Osteoblast (primary cell): ENCODE measurements around the gene C22orf31. TPM values are rescaled to one million over a fixed set of nuclear protein-coding genes. Genes with fewer than 3 reads are reported as not detected.

Source experiments
- DNase-seq: peaks from one replicate; pipeline ENCODE4 v3.0.0; 2011; ENCODE audit warnings: low spot score, mixed read lengths; ENCODE audit not compliant: insufficient read length; ENCODE audit errors: missing footprints
- H2AFZ ChIP-seq: 2 replicates; pipeline ENCODE4 v1.6.0; 2011; ENCODE audit warnings: mild to moderate bottlenecking, low read length
- H3K27ac ChIP-seq: 2 replicates; pipeline ENCODE4 v1.5.1; 2011; ENCODE audit warnings: mild to moderate bottlenecking, low read depth, low read length, moderate library complexity
- H3K27me3 ChIP-seq: 2 replicates; pipeline ENCODE4 v1.6.0; 2012; ENCODE audit warnings: mild to moderate bottlenecking, control low read depth, inconsistent platforms, low read length, moderate library complexity; ENCODE audit not compliant: insufficient read depth
- H3K36me3 ChIP-seq: 2 replicates; pipeline ENCODE4 v1.5.1; 2011; ENCODE audit warnings: mild to moderate bottlenecking, low read length, control low read depth, moderate library complexity; ENCODE audit not compliant: insufficient read depth
- H3K4me1 ChIP-seq: 2 replicates; pipeline ENCODE4 v1.5.1; 2011; ENCODE audit warnings: mild to moderate bottlenecking, low read length, control low read depth, moderate library complexity; ENCODE audit not compliant: insufficient read depth
- H3K4me2 ChIP-seq: 2 replicates; pipeline ENCODE4 v1.6.0; 2011; ENCODE audit warnings: mild to moderate bottlenecking, low read length; ENCODE audit not compliant: insufficient read depth
- H3K4me3 ChIP-seq: fragments of 200-600 bp; sonication (generic); 3 replicates; pipeline ENCODE4 v1.5.1; 2012; ENCODE audit warnings: mild to moderate bottlenecking, low read length, inconsistent platforms; ENCODE audit not compliant: insufficient read depth
- H3K79me2 ChIP-seq: 2 replicates; pipeline ENCODE4 v1.6.0; 2012; ENCODE audit warnings: mild to moderate bottlenecking, low read length, control low read depth, inconsistent platforms; ENCODE audit not compliant: insufficient read depth
- H3K9me3 ChIP-seq: 2 replicates; pipeline ENCODE4 v1.5.1; 2011; ENCODE audit warnings: low read depth, low read length, control low read depth
- H4K20me1 ChIP-seq: 2 replicates; pipeline ENCODE4 v1.6.0; 2012; ENCODE audit warnings: mild to moderate bottlenecking, low read length, control low read depth; ENCODE audit not compliant: insufficient read depth
- total RNA-seq: library from RNA; depleted of rRNA; stranded (reverse); fragments of >200 nt; gene quantifications from 2 replicates; pipeline ENCODE4 v1.2.3, GENCODE V29; 2012
- TF ChIP-seq, protein P1 (sequence below): IDR thresholded peaks from 2 replicates; pipeline ENCODE4 v1.5.1; 2011; ENCODE audit warnings: mild to moderate bottlenecking, low read depth, low read length, moderate library complexity; ENCODE audit errors: extremely low read depth

C22orf31 gene
- total RNA-seq, 1 donor = not detected

DNA sequence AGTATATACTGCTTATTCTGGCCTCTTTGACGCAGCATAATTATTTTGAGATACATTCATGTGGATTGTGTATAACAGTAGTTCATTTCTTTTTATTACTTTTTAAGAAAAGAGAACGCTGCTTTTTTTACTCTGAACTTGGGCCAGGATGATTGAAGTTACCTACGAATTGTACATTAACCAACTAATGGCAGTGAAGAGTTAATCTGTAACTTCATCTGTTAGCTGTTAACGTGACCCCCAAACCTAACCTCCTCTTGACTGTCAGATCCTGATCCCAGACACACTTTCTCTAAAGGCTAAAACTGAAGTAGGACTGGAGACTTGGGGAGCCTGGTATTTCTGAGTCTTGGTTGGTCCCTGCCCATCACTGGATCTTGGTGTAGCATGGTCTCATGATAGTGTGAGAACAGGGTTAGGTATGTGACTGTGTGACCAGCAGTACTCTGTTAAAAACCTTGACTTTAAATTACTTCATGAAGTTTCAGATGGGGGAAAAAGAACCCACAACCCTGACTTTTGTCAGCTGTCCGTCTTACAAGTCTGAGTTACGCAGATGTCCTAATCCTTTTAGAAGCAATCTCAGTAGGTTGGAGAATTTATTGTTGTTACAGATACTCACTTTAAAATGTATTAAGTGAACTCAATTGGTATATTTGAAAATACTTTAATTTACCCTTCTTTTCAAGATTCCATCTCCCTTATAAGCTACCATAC, 39.4 kb downstream of the C22orf31 start:
- Histone ChIP-seq H3K9me3 (no peaks in the 10 kb centered on the region), H2AFZ (no peak overlapping the region), H3K79me2 (no peaks in the 10 kb centered on the region), H4K20me1 (peaks cover 2% of the 10 kb centered on the region), H3K27me3 (no peaks in the 10 kb centered on the region), H3K4me3 (no peak overlapping the region), H3K4me1 (no peaks in the 10 kb centered on the region), H3K27ac (no peak overlapping the region), H3K4me2 (no peak overlapping the region), H3K36me3 (no peaks in the 10 kb centered on the region)
- TF ChIP-seq, protein P1, sequence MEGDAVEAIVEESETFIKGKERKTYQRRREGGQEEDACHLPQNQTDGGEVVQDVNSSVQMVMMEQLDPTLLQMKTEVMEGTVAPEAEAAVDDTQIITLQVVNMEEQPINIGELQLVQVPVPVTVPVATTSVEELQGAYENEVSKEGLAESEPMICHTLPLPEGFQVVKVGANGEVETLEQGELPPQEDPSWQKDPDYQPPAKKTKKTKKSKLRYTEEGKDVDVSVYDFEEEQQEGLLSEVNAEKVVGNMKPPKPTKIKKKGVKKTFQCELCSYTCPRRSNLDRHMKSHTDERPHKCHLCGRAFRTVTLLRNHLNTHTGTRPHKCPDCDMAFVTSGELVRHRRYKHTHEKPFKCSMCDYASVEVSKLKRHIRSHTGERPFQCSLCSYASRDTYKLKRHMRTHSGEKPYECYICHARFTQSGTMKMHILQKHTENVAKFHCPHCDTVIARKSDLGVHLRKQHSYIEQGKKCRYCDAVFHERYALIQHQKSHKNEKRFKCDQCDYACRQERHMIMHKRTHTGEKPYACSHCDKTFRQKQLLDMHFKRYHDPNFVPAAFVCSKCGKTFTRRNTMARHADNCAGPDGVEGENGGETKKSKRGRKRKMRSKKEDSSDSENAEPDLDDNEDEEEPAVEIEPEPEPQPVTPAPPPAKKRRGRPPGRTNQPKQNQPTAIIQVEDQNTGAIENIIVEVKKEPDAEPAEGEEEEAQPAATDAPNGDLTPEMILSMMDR = no peak
- DNase-seq = no peak

DNA sequence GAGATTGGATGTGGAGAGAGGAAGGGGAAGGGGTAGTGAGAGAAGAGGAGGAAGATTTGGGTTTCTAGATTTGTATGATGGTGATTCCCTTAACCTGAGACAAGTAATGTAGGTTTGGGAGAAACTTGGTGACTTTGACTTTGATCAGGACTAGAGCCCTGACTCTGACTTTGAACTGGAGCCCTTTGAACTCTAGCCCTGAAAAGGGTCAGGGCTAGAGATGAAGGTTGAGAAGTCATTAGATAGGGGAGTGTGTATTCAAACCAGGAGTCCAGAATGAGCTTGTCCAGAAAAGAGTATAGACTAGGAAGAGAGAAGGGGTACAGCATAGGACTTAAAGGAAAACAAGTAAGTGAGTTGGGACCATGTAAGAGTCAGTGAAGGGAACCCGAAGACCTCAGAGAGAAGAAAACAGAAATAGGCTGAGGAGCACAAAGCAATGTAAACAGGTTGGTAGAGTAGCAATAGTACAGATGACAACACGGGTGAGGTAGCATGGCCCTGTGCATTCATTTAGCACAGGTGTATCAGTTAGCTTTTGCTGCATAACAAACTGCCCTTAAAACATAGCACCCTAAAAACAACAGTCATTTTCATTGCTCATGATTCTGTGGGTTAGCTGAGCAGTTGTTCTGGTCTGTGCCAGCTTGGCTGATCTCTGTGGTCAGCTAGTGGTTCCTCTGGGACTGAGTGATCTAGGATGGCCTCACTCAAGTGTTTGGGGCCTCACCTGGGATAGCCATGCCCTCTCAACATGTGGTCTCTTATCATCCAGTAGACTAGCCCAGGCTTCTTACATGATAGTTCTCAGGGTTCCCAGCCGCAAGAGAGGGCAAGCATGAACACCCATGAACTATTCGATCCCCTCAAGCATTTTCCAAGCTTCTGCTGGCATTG, 43.1 kb downstream of the C22orf31 start:
- Histone ChIP-seq H3K79me2 (no peaks in the 10 kb centered on the region), H3K27me3 (no peaks in the 10 kb centered on the region), H3K4me1 (no peaks in the 10 kb centered on the region), H2AFZ (no peak overlapping the region), H3K36me3 (no peaks in the 10 kb centered on the region), H3K4me2 (no peak overlapping the region), H3K4me3 (no peak overlapping the region), H3K9me3 (no peaks in the 10 kb centered on the region), H3K27ac (no peak overlapping the region), H4K20me1 (peaks cover 4% of the 10 kb centered on the region)
- TF ChIP-seq, protein P1 = no peak
- no peak for DNase-seq

DNA sequence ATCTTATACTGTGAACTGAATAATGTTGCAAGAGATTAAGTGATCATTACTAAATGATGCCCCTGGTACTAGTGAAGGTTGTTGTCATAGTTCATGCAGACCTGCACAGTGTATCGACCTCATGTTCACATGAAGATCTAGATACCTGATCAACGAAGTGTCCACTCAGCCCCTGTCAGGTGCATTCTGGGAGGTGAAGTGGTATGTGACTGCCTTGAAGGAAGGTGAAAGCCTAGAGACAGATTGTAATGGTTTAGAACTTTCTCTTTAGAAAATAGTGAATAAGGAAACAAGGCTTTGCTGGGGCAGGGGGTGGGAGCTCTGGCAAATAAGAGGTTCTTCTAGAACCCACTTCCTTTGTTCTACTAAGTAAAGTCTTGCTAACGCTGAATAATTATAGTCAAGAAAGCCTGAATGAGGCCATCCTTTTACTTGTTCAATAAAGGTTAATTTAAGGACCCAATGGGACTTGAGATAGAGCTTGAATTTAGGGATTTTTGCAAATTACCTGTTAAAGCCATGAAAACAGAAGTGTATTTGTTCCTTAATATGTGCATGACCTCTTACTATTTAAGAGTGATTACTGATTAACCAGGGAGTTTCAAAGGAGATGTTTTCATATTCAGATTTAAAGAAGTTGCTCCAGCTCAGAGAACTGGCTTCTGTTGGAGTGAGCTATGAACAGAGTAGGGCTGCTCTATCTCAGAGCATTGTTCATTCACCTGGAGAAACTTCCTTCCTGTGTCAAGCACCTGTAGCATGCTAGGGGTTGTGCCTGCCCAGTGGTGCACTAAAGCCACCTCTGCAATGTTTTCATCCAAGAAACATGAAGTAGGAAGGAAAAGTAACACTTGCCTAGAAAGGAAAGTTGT, 45.3 kb downstream of the C22orf31 start:
- Histone ChIP-seq H2AFZ (no peak overlapping the region), H3K27ac (no peak overlapping the region), H3K4me1 (peaks cover 5% of the 10 kb centered on the region), H3K27me3 (no peaks in the 10 kb centered on the region), H3K4me2 (no peak overlapping the region), H3K9me3 (no peaks in the 10 kb centered on the region), H3K4me3 (no peak overlapping the region), H3K36me3 (no peaks in the 10 kb centered on the region), H4K20me1 (peaks cover 6% of the 10 kb centered on the region), H3K79me2 (no peaks in the 10 kb centered on the region)
- DNase-seq = no peak
- TF ChIP-seq, protein P1 = no peak
